IMR-90 (cell line): ENCODE measurements around the gene MRFAP1L1. TPM values are rescaled to one million over a fixed set of nuclear protein-coding genes. Genes with fewer than 3 reads are reported as not detected.

Experiments used
- ATAC-seq: fragments of 200-7000 bp; cut with Tn5 transposase; 2 replicates; pipeline ENCODE4 v1.9.1; 2020; ENCODE audit warnings: low read depth, mild to moderate bottlenecking, moderate library complexity
- BruUV-seq: library from RNA; stranded (reverse); fragments of 400-500 nt; replicated peaks from 2 replicates; lab custom pipeline; 2021; lab: Mats Ljungman, UMichigan
- CTCF ChIA-PET: fragments of 300-600 bp; formaldehyde crosslinking; extraction: SDS; loops from one replicate; lab custom pipeline; 2021; ENCODE audit warnings: antibody characterized with exemption; lab: Yijun Ruan, JAX
- POLR2A ChIA-PET: fragments of 300-600 bp; sonication (Branson Sonifier 250); formaldehyde crosslinking; loops from one replicate; lab custom pipeline; 2022; ENCODE audit warnings: antibody characterized with exemption; ENCODE audit not compliant: unreplicated experiment; lab: Charles Lee
- DNase-seq: peaks from one replicate; pipeline ENCODE4 v3.0.0; 2013
- H2AFZ ChIP-seq: replicated peaks from 2 replicates; pipeline ENCODE3; 2013; ENCODE audit warnings: low read length, mild to moderate bottlenecking; ENCODE audit not compliant: poor library complexity
- H2AK5ac ChIP-seq: 2 replicates; pipeline ENCODE4 v1.6.1; 2013; ENCODE audit warnings: low read depth, low read length, inconsistent platforms
- H2AK9ac ChIP-seq: replicated peaks from 2 replicates; pipeline ENCODE3; 2013; ENCODE audit warnings: mild to moderate bottlenecking, low read depth, low read length, moderate library complexity; ENCODE audit not compliant: poor library complexity
- H2BK120ac ChIP-seq: 2 replicates; pipeline ENCODE4 v1.6.1; 2013; ENCODE audit warnings: low read depth, low read length, inconsistent platforms
- H2BK15ac ChIP-seq: 3 replicates; pipeline ENCODE4 v1.6.1; 2013; ENCODE audit warnings: low read depth, low read length, inconsistent platforms
- H2BK20ac ChIP-seq: 2 replicates; pipeline ENCODE4 v1.6.1; 2013; ENCODE audit warnings: low read depth, mild to moderate bottlenecking, inconsistent platforms, low read length, moderate library complexity
- H2BK5ac ChIP-seq: 2 replicates; pipeline ENCODE4 v1.6.1; 2013; ENCODE audit warnings: mild to moderate bottlenecking, low read depth, low read length, inconsistent platforms; ENCODE audit not compliant: poor library complexity, severe bottlenecking
- H3K14ac ChIP-seq: replicated peaks from 2 replicates; pipeline ENCODE4 v1.6.1; 2013; ENCODE audit warnings: low read depth, low read length, inconsistent platforms
- H3K18ac ChIP-seq: 2 replicates; pipeline ENCODE4 v1.6.1; 2013; ENCODE audit warnings: low read depth, low read length, control low read depth
- H3K23ac ChIP-seq: 2 replicates; pipeline ENCODE4 v1.6.1; 2013; ENCODE audit warnings: low read depth, low read length, inconsistent platforms
- H3K27ac ChIP-seq: 2 replicates; pipeline ENCODE4 v1.5.1; 2013; ENCODE audit warnings: mild to moderate bottlenecking, control low read depth, low read length; ENCODE audit not compliant: insufficient read depth
- H3K27me3 ChIP-seq: 2 replicates; pipeline ENCODE4 v1.6.1; 2013; ENCODE audit warnings: low read length; ENCODE audit not compliant: control insufficient read depth, insufficient read depth
- H3K36me3 ChIP-seq: 2 replicates; pipeline ENCODE4 v1.6.1; 2013; ENCODE audit warnings: low read length, mixed read lengths; ENCODE audit not compliant: control insufficient read depth, insufficient read depth
- H3K4ac ChIP-seq: 2 replicates; pipeline ENCODE4 v1.6.1; 2013; ENCODE audit warnings: low read depth, low read length, inconsistent platforms
- H3K4me1 ChIP-seq: 2 replicates; pipeline ENCODE4 v1.6.1; 2013; ENCODE audit warnings: low read length, mixed read lengths; ENCODE audit not compliant: control insufficient read depth, insufficient read depth
- H3K4me2 ChIP-seq: 2 replicates; pipeline ENCODE4 v1.6.1; 2013; ENCODE audit warnings: low read depth, mild to moderate bottlenecking, control low read depth, low read length, moderate library complexity
- H3K4me3 ChIP-seq: 2 replicates; pipeline ENCODE4 v1.5.1; 2013; ENCODE audit warnings: low read depth, mild to moderate bottlenecking, control low read depth, low read length, moderate library complexity; ENCODE audit not compliant: insufficient read depth
- H3K56ac ChIP-seq: 2 replicates; pipeline ENCODE4 v1.6.1; 2013; ENCODE audit warnings: low read length, inconsistent platforms; ENCODE audit not compliant: insufficient read depth; ENCODE audit errors: extremely low read depth
- H3K79me1 ChIP-seq, 2 experiments: 2 replicates each; pipeline ENCODE4 v1.6.1; 2013; ENCODE audit warnings: low read length in 2 of 2, inconsistent platforms in 1 of 2, low read depth in 1 of 2
- H3K9ac ChIP-seq: 2 replicates; pipeline ENCODE4 v1.6.1; 2013; ENCODE audit warnings: low read depth, low read length, control low read depth
- H3K9me1 ChIP-seq: 2 replicates; pipeline ENCODE4 v1.6.1; 2013; ENCODE audit warnings: low read length, inconsistent platforms; ENCODE audit not compliant: insufficient read depth
- H3K9me3 ChIP-seq: 2 replicates; pipeline ENCODE4 v1.6.1; 2013; ENCODE audit warnings: low read length; ENCODE audit not compliant: control insufficient read depth, insufficient read depth
- H4K20me1 ChIP-seq: 2 replicates; pipeline ENCODE4 v1.6.1; 2013; ENCODE audit warnings: low read length, inconsistent platforms; ENCODE audit not compliant: insufficient read depth
- H4K5ac ChIP-seq: 2 replicates; pipeline ENCODE4 v1.6.1; 2013; ENCODE audit warnings: mild to moderate bottlenecking, low read depth, low read length, control low read depth
- H4K8ac ChIP-seq, 2 experiments: 2 replicates each; pipeline ENCODE4 v1.6.1; 2013; ENCODE audit warnings: low read depth in 2 of 2, low read length in 2 of 2, control low read depth in 1 of 2, inconsistent platforms in 1 of 2
- H4K91ac ChIP-seq: 2 replicates; pipeline ENCODE4 v1.6.1; 2013; ENCODE audit warnings: low read depth, low read length, inconsistent platforms; ENCODE audit not compliant: insufficient read depth
- BHLHE40 ChIP-seq: fragments of 150-350 bp; IDR thresholded peaks from 2 replicates; pipeline ENCODE4 v1.6.1; 2016; ENCODE audit warnings: mild to moderate bottlenecking, low read depth, low read length
- CEBPB ChIP-seq: IDR thresholded peaks from 2 replicates; pipeline ENCODE4 v1.6.1; 2012; ENCODE audit warnings: low read depth, low read length, improper control_type of control experiment
- CHD1 ChIP-seq: IDR thresholded peaks from 2 replicates; pipeline ENCODE4 v1.6.1; 2012; ENCODE audit warnings: low read depth, low read length, improper control_type of control experiment
- FOS ChIP-seq: fragments of 150-350 bp; IDR thresholded peaks from 2 replicates; pipeline ENCODE4 v1.6.1; 2016; ENCODE audit warnings: low read depth, low read length
- MAFK ChIP-seq: IDR thresholded peaks from 2 replicates; pipeline ENCODE4 v1.6.1; 2012; ENCODE audit warnings: low read depth, low read length, improper control_type of control experiment
- MAZ ChIP-seq: IDR thresholded peaks from 2 replicates; pipeline ENCODE4 v1.6.1; 2012; ENCODE audit warnings: low read depth, mild to moderate bottlenecking, low read length, improper control_type of control experiment, moderate library complexity, borderline replicate concordance
- MXI1 ChIP-seq: IDR thresholded peaks from 2 replicates; pipeline ENCODE4 v1.6.1; 2012; ENCODE audit warnings: low read depth, mild to moderate bottlenecking, low read length, moderate library complexity, borderline replicate concordance
- NFE2L2 ChIP-seq: fragments of 150-350 bp; IDR thresholded peaks from 2 replicates; pipeline ENCODE4 v1.6.1; 2016; ENCODE audit warnings: low read depth, mild to moderate bottlenecking, low read length
- POLR2A ChIP-seq: IDR thresholded peaks from 2 replicates; pipeline ENCODE4 v1.6.1; 2012; ENCODE audit warnings: mild to moderate bottlenecking, low read depth, low read length
- RAD21 ChIP-seq: IDR thresholded peaks from 2 replicates; pipeline ENCODE4 v1.6.1; 2012; ENCODE audit warnings: low read length, improper control_type of control experiment
- RCOR1 ChIP-seq: IDR thresholded peaks from 2 replicates; pipeline ENCODE4 v1.6.1; 2012; ENCODE audit warnings: mild to moderate bottlenecking, low read length, improper control_type of control experiment; ENCODE audit not compliant: insufficient replicate concordance
- RFX5 ChIP-seq: IDR thresholded peaks from 2 replicates; pipeline ENCODE4 v1.8.0; 2012; ENCODE audit warnings: low read depth, mild to moderate bottlenecking, low read length, moderate library complexity
- SMC3 ChIP-seq: fragments of 150-350 bp; IDR thresholded peaks from 2 replicates; pipeline ENCODE4 v1.6.1; 2016; ENCODE audit warnings: low read depth, mild to moderate bottlenecking, antibody characterized with exemption, low read length, moderate library complexity
- WGBS, 2 experiments: methylation state at CpG; one replicate each; pipeline versions ENCODE4 v1.1.5 to v1.1.7; 2013; ENCODE audit warnings: missing lambda C conversion rate in 2 of 2; ENCODE audit not compliant: insufficient read length in 1 of 2; ENCODE audit errors: extremely low coverage in 2 of 2; 5-methylcytosine and 5-hydroxymethylcytosine counted together
- dilution Hi-C: fragments of 300-500 bp; cut with HindIII; formaldehyde crosslinking; loops from one replicate; pipeline ENCODE4 v1.14.3; 2018; ENCODE audit warnings: low sequenced_read_pairs; ENCODE audit not compliant: unreplicated experiment
- in situ Hi-C: fragments of 300-500 bp; cut with MboI; formaldehyde crosslinking; loops from 3 replicates; pipeline ENCODE4 v1.14.3; 2019; ENCODE audit warnings: low sequenced_read_pairs, inconsistent platforms, mixed read lengths
- intact Hi-C: fragments of 100-400 bp; cut with micrococcal nuclease; formaldehyde crosslinking; loops from 2 replicates; pipeline ENCODE4 v1.10.0; 2022
- polyA plus RNA-seq, 3 experiments: library from polyadenylated mRNA; depleted of rRNA; stranded (reverse); fragments of >200 nt; gene quantifications; 2 replicates each; pipeline ENCODE4 v1.2.3, GENCODE V29; 2012; ENCODE audit warnings: low replicate concordance in 1 of 3
- total RNA-seq: library from RNA; depleted of rRNA; stranded (reverse); fragments of >200 nt; gene quantifications from 2 replicates; pipeline ENCODE4 v1.2.3, GENCODE V29; 2012
- TF ChIP-seq, protein P1 (sequence below): fragments of 150-350 bp; IDR thresholded peaks from 2 replicates; pipeline ENCODE4 v1.6.1; 2016; ENCODE audit warnings: low read depth, mild to moderate bottlenecking, low read length, moderate library complexity, borderline replicate concordance
- TF ChIP-seq, protein P2 (sequence below): fragments of 150-350 bp; IDR thresholded peaks from 2 replicates; pipeline ENCODE4 v1.6.1; 2017; ENCODE audit warnings: mild to moderate bottlenecking, antibody characterized with exemption, low read length, low read depth

Gene MRFAP1L1
- total and polyA plus RNA-seq, 2 of the 4 experiments (the other 2 are of a cell fraction) = 31.7 to 47.0 TPM

DNA sequence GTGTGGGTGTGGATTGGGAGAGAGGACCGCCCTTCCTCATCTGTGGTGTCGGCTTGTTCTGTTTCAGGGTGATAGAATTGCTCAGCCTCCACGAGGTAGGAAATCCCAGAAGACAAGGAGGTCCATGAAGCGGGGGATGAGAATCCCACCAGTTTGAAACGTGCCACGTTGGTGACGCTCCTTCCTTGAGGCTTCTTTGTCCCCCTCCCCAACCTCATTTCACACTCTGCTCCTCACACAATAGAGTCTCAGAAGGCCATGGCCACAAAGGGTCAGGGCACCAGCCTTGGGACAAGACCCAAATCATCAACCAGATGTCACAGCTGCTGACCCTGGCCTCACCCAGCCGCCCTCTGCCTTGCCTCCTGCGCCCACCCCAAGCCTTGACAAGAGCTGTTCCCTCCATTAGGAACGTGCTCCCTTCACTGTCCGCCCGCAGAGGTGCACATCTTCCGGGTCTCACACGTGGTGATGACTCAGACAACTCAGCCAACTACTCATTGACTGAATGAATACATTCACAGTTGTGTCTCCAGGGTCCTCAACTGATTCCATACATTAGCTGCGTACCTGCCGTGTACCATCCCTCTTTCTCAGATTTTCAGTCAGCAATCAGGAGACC is 24.6 kb upstream of the MRFAP1L1 start:
- Histone ChIP-seq H3K9me1 (peaks cover 10% of the 10 kb centered on the region), H3K9ac (no peak overlapping the region), H2AFZ (no peak overlapping the region), H3K27ac (no peak overlapping the region), H2BK15ac (peak overlapping the region; percentile 8; the same call in 2 of the 3 replicates), H3K4me2 (no peak overlapping the region), H3K4me1 (peaks cover 9% of the 10 kb centered on the region), H3K4me3 (no peak overlapping the region), H3K18ac (no peak overlapping the region), H3K56ac (no peak overlapping the region), H3K14ac (no peak overlapping the region), H3K36me3 (no peaks in the 10 kb centered on the region), H4K8ac (no peak overlapping the region), H3K23ac (no peak overlapping the region), H3K27me3 (no peaks in the 10 kb centered on the region; the same call in 1 of the 2 replicates), H3K9me3 (no peaks in the 10 kb centered on the region; the same call in 1 of the 2 replicates), H2BK20ac (peak overlapping the region; percentile 100), H3K4ac (peak overlapping the region; percentile 51), H3K79me1 (0 out of 4 replicates have a peak, but pooled peaks cover 0 to 4% of the 10 kb centered on the region in 2 experiments), H4K91ac (peak overlapping the region; percentile 99), H2AK5ac (peak overlapping the region; percentile 59; the same call in 1 of the 2 replicates), H4K20me1 (no peaks in the 10 kb centered on the region), H2BK120ac (peak overlapping the region; percentile 100), H4K5ac (no peak overlapping the region), H2BK5ac (no peak overlapping the region), H2AK9ac (peak overlapping the region; percentile 58)
- no TSS peak for BruUV-seq
- DNase-seq (no peak), ATAC-seq (no peak)
- WGBS, 2 experiments = 84% methylated on average over 10 of the region's 16 CpGs; no CpG with 5 or more reads in 1 of the 2 experiments
- POLR2A ChIA-PET = no interaction called here
- in situ Hi-C loops = no loop called here
- dilution Hi-C loops = no loop called here
- intact Hi-C loops = no loop called here
- CTCF ChIA-PET = interaction anchor here (1.4 kb wide), 1 partner anchor 139 kb away, joined by 3 read pairs; no protein-coding TSS in a partner anchor
- TF ChIP-seq NFE2L2 (no peak), MAZ (no peak), POLR2A (no peak), FOS (no peak), CHD1 (no peak), RCOR1 (no peak), BHLHE40 (no peak), SMC3 (no peak), RFX5 (no peak), MAFK (no peak), MXI1 (no peak), CEBPB (no peak), RAD21 (no peak)
- TF ChIP-seq, protein P1, sequence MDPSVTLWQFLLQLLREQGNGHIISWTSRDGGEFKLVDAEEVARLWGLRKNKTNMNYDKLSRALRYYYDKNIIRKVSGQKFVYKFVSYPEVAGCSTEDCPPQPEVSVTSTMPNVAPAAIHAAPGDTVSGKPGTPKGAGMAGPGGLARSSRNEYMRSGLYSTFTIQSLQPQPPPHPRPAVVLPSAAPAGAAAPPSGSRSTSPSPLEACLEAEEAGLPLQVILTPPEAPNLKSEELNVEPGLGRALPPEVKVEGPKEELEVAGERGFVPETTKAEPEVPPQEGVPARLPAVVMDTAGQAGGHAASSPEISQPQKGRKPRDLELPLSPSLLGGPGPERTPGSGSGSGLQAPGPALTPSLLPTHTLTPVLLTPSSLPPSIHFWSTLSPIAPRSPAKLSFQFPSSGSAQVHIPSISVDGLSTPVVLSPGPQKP = no peak
- TF ChIP-seq, protein P2, sequence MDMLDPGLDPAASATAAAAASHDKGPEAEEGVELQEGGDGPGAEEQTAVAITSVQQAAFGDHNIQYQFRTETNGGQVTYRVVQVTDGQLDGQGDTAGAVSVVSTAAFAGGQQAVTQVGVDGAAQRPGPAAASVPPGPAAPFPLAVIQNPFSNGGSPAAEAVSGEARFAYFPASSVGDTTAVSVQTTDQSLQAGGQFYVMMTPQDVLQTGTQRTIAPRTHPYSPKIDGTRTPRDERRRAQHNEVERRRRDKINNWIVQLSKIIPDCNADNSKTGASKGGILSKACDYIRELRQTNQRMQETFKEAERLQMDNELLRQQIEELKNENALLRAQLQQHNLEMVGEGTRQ = no peak
